ENCODE data around the gene LMO2.

GRCh38 chr11:33819278-33820035 lies 72.4 kb downstream of the LMO2 start:
- TF ChIP-seq CTCF (IDR thresholded peaks at IDR 0.05) (no peak), POLR2AphosphoS5 (IDR thresholded peaks at IDR 0.05) (no peak), EP300 (IDR thresholded peaks at IDR 0.05) (no peak), POLR2A (IDR thresholded peaks at IDR 0.05) (no peak)
